Fibroblast of peridontal ligament (primary cell): ENCODE data around the gene LGR6.
A peak's percentile ranks its signal among the peaks of the same experiment; 100 is the strongest.

ENCODE experiments used
- DNase-seq: peaks from one replicate; pipeline ENCODE4 v3.0.0-alpha.2; 2010; ENCODE audit errors: extremely low read depth

The LGR6 gene

DNA sequence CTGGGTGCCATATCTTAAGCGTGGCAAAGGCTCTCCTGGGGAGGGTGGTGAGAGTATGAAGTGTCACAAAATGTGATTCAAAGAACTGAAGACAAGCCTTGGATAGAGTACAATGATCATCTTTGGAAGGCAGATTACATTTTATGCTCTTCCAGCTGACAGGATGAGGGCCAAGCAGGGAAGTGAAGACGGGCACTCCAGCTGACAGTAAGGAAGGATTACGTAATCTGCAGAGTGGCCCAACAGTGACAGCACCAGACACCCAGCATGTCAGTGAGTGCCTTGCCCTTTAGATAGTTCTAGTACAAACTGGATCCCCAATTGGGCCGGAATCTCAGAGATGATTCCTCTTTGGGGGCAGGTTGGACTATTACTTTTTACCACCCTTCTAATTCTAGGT, 95.4 kb downstream of the LGR6 start:
- no peak for DNase-seq

- DNase-seq, result no peak
These were observed 97.4 kb downstream of the LGR6 start for GRCh38 chr1:202291001-202291400.

- DNase-seq, result peak; percentile 77
These were observed 98.5 kb downstream of the LGR6 start for GRCh38 chr1:202291961-202292712.

GRCh38 chr1:202292773-202293172, 99.2 kb downstream of the LGR6 start:
- DNase-seq, result no peak

DNA sequence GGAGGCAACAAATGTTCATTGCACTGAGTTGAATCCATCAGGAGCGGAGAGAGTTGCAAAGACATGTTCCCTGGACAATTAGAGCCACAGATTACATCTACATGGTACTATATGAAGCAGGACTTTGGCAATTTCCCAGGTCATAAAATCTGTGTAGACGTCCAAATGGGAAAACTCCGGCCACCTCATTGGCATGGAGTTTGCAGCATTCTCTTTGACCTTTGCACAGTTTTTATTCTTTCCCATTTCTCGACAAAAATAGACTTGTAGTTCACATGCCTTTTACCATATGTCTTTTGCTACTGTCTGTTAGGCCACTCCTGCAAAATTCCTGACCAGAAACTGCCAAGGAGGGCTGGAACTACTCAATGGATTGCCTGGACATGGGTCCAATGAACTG, 100.0 kb downstream of the LGR6 start:
- DNase-seq, result no peak

- DNase-seq, result no peak
These were observed 108.6 kb downstream of the LGR6 start for GRCh38 chr1:202302166-202302565.

- no peak for DNase-seq
These were observed 110.8 kb downstream of the LGR6 start for GRCh38 chr1:202304375-202304774.

DNA sequence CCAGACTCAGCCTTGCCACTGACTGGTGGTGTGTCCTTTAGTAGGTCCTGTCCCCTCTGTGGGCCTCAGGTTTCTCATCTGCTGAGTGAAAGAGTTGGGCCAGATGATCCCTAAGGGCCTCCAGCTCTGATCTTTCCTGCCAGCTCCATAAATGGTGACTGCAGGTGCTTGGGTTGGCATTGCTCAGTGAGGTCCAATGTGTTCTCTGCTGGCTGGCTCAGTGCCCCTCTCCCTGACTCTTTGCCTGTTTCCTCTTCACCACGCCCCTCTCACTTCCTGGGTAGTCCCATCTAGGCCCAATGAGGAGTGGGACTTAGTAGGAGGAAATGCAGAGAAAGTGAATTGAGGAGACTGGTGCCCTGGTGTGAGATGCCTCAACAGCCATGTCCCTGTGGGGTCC, 111.6 kb downstream of the LGR6 start:
- no peak for DNase-seq

- no peak for DNase-seq
These were observed 113.1 kb downstream of the LGR6 start for GRCh38 chr1:202306535-202307345.

- DNase-seq, result no peak
These were observed 116.6 kb downstream of the LGR6 start for GRCh38 chr1:202310071-202310725.

- no peak for DNase-seq
These were observed 117.1 kb downstream of the LGR6 start for GRCh38 chr1:202310746-202311145.

DNA sequence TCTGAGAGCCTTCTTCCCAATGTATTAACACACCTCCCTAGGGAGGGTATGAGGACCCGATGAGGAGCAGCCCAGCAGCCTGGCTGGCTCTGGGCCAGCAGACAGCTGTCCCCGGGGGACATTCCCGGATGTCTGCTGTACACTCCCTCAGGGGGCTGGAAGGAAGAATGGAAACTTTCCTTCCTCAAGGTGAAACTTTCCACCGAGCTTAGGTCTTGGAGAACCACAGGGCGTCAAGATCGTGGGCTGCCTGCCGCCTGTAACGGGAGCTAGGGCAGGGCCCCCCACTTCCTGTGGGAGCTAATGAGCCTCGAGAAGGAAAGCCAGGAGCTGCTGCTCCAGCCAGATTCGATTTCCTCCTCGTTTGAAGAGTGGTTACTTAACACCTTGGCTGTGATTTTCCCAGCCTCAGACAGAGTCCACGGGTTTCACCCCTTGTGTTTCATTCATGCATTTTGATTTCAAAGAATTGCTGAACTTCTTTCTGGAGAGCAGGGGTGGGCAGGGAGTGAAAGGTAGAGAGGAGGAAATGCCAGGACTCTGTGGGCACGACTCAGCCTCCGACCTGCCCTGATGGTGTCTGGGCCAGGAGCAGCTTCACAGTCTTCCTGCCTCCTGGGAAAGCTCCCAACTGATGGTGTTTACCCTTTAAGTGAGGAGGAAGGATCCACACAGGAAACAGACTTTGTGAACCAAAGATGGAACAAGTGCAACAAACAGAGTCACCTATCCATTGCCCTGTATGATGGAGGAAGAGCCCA, 118.5 kb downstream of the LGR6 start:
- no peak for DNase-seq

DNA sequence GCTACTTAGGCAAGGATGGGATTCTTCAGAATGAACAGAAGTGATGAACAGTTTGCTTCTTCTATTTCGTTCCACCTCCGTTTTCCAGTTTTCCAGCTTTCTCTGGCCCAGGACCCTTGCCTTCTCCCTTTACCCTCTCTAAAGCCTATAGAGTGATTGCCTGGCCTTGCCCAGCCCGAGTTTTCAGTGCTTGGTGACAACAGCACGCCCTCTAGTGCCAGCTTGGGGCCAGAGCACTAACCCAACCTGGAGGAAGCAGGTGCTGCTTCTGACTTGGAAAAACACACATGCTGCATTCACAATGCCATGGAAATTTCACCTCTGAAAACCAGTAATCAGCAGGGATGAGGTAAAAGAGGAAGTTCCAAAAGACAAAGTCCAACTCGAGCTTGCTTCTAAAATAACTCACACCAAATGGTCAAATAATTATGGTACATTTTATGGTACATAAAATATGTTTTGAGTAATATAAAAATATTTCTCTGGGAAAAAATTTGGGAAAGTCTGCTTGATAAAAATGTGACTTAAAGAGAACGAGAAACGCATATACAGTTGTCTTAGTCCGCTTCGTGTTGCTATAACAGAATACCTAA, 122.1 kb downstream of the LGR6 start:
- peak; percentile 69 for DNase-seq

DNA sequence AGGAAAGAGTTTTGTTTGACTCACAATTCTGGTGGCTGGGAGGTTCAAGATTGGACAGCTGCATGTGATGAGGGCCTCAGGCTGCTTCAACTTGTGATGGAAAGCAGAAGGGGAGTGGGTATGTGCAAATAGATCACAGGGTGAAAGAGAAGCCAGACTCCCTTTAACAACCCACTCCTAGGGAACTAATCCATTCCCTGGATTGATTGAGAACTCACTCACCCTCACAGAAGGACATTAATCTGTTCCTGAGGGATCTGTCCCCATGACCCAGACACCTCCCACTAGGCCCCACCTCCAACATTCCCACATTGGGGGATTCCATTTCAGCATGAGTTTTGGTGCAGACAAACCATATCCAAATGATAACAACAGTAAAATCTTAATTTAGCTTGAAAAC, 122.6 kb downstream of the LGR6 start:
- DNase-seq, result no peak

DNA sequence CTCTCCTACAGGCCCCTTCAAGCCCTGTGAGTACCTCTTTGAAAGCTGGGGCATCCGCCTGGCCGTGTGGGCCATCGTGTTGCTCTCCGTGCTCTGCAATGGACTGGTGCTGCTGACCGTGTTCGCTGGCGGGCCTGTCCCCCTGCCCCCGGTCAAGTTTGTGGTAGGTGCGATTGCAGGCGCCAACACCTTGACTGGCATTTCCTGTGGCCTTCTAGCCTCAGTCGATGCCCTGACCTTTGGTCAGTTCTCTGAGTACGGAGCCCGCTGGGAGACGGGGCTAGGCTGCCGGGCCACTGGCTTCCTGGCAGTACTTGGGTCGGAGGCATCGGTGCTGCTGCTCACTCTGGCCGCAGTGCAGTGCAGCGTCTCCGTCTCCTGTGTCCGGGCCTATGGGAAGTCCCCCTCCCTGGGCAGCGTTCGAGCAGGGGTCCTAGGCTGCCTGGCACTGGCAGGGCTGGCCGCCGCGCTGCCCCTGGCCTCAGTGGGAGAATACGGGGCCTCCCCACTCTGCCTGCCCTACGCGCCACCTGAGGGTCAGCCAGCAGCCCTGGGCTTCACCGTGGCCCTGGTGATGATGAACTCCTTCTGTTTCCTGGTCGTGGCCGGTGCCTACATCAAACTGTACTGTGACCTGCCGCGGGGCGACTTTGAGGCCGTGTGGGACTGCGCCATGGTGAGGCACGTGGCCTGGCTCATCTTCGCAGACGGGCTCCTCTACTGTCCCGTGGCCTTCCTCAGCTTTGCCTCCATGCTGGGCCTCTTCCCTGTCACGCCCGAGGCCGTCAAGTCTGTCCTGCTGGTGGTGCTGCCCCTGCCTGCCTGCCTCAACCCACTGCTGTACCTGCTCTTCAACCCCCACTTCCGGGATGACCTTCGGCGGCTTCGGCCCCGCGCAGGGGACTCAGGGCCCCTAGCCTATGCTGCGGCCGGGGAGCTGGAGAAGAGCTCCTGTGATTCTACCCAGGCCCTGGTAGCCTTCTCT, 124.6 kb downstream of the LGR6 start:
- DNase-seq, result no peak

GRCh38 chr1:202319381-202320080, 125.9 kb downstream of the LGR6 start:
- no peak for DNase-seq

DNA sequence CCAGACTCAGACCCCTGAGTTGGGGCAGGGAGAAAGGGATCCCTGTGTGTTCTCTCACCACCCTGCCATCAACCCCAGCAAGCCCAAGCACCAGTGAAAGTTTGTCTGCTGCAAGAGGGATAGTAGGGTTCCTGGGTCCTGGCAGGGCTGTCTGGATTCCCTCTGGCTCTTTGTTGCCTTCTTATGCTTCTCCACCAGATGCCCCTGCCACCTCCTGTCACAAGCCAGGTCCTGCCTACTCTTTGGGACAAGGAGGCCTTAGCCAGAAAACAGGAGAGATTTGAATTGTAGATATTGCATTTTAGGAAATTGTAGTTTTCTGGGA, 126.4 kb downstream of the LGR6 start:
- DNase-seq, result no peak

GRCh38 chr1:202323731-202324130, 130.1 kb downstream of the LGR6 start:
- no peak for DNase-seq

GRCh38 chr1:202324646-202325045, 131.0 kb downstream of the LGR6 start:
- DNase-seq, result no peak

DNA sequence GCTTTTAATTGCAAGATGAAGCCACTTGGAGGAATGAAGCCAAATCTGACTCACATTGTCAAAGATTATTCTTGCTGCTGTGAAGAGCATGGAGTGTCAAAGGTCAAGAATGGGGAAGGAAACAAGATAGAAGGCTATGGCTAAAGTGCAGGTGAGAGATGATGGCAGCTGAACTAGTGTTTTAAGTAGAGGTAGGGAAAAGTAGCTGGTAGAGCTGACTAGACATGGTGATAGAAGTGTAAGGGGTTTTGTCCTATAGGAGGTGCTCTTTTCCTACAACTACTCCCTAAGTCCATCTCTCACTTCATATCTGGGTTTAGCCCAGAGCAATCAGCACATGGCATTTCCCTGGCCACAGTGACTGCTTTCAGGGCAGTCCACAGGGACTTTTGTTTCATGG, 136.3 kb downstream of the LGR6 start:
- no peak for DNase-seq
